RWPE2 (cell line): ENCODE results near the gene EEF1A2.

Experiments used
- ATAC-seq: fragments of 200-7000 bp; cut with Tn5 transposase; 3 replicates; pipeline ENCODE4 v1.9.1; 2021; ENCODE audit warnings: low read depth
- DNase-seq: peaks from one replicate; pipeline ENCODE4 v3.0.0-alpha.2; 2020; ENCODE audit warnings: low spot score
- H3K27ac ChIP-seq: fragments of 450-650 bp; 2 replicates; pipeline ENCODE4 v1.5.1; 2017; ENCODE audit warnings: mild to moderate bottlenecking; ENCODE audit not compliant: poor library complexity, severe bottlenecking
- H3K27me3 ChIP-seq: fragments of 250-450 bp; sonication (Bioruptor Pico); 2 replicates; pipeline ENCODE4 v1.5.1; 2021; ENCODE audit warnings: mild to moderate bottlenecking, moderate library complexity; ENCODE audit not compliant: insufficient read depth, poor library complexity, severe bottlenecking
- H3K36me3 ChIP-seq: fragments of 250-450 bp; sonication (Bioruptor Pico); 2 replicates; pipeline ENCODE4 v1.5.1; 2020; ENCODE audit warnings: low read depth, mild to moderate bottlenecking, moderate library complexity
- H3K4me1 ChIP-seq: fragments of 250-450 bp; sonication (Bioruptor Pico); 2 replicates; pipeline ENCODE4 v1.5.1; 2021; ENCODE audit warnings: mild to moderate bottlenecking, moderate library complexity; ENCODE audit not compliant: insufficient read depth, poor library complexity, severe bottlenecking
- H3K4me3 ChIP-seq: fragments of 250-450 bp; sonication (Bioruptor Pico); 2 replicates; pipeline ENCODE4 v1.5.1; 2021; ENCODE audit warnings: mild to moderate bottlenecking, moderate library complexity; ENCODE audit not compliant: severe bottlenecking
- H3K9me3 ChIP-seq: fragments of 250-450 bp; sonication (Bioruptor Pico); 2 replicates; pipeline ENCODE4 v1.5.1; 2021; ENCODE audit warnings: mild to moderate bottlenecking, moderate library complexity; ENCODE audit not compliant: severe bottlenecking
- TF ChIP-seq, protein P1 (sequence below): fragments of 450-650 bp; IDR thresholded peaks from one replicate; pipeline ENCODE4 v1.5.1; 2017; ENCODE audit warnings: mild to moderate bottlenecking, moderate library complexity; ENCODE audit not compliant: poor library complexity, severe bottlenecking

Gene EEF1A2

DNA sequence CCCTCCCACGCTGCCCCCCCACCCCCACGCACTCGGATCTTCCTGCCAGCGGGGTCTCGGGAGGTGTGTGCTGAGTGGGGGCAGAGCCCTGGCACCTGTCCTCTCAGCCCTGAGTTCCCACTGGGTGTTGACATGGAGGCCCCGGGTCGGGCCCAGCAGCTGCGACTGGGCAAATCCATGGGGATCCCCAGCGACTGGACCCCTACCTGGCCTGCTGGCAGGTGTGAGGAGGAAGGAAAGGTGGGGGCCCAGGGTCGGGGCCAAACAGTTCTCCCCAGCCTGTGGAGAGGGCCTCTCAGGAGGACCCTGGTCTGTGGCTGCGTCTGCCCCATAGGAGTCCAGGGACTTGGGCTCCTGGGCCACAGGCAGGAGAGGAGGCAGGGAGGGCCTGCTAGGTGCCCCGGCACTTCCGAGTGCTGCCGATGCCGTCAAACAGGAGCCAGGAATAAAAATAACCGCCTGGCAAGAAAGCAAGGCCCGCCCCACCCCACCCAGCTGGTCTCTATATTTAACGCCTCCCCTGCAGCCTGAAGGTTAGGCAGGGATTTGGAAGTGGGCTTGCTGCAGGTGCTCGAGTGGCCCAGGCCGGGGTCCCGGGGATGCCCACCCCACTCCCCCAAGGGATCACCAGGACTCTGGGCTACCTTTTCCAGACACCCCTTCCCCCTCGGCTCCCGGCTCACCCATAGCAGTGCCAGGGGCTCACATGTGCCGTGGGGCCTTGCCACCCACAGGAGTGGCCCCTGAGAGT is 1.4 kb upstream of the EEF1A2 start:
- Histone ChIP-seq H3K4me1 (no peaks in the 10 kb centered on the region), H3K9me3 (no peaks in the 10 kb centered on the region), H3K36me3 (no peaks in the 10 kb centered on the region), H3K4me3 (no peak overlapping the region), H3K27me3 (peaks cover 27% of the 10 kb centered on the region), H3K27ac (no peak overlapping the region)
- TF ChIP-seq, protein P1, sequence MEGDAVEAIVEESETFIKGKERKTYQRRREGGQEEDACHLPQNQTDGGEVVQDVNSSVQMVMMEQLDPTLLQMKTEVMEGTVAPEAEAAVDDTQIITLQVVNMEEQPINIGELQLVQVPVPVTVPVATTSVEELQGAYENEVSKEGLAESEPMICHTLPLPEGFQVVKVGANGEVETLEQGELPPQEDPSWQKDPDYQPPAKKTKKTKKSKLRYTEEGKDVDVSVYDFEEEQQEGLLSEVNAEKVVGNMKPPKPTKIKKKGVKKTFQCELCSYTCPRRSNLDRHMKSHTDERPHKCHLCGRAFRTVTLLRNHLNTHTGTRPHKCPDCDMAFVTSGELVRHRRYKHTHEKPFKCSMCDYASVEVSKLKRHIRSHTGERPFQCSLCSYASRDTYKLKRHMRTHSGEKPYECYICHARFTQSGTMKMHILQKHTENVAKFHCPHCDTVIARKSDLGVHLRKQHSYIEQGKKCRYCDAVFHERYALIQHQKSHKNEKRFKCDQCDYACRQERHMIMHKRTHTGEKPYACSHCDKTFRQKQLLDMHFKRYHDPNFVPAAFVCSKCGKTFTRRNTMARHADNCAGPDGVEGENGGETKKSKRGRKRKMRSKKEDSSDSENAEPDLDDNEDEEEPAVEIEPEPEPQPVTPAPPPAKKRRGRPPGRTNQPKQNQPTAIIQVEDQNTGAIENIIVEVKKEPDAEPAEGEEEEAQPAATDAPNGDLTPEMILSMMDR: no peak
- no peak for ATAC-seq
- peak; percentile 84 for DNase-seq

DNA sequence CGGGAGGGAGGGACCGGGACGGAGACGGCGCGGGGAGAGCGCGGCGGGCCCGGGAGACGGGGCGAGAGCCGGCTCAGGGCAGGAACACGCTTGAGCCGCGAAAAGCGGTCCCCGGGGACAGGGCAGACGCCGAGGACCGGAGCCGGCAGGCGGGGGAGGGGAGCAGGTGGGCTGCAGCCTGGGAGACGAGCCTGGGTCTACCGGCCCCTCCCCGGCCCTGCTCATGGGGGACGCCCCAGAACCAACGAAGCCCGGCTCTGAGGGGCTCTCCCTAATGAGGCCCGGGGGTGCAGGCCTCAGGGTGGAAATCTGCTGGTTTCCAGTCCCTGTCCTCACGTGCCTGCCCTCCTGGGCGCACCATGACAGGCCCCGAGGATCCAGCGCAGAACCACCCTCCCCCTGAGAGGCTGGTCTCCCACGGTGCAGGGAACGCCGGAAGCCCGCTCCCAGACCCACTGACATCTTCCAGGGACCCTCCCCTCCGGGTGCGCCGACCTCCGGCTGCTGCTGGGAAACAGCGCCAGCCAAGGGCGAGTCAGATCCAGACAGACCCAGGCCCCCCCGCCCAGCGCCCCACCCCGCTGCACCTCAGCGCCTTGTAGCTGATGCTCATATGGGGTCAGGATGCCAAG is 571 bp upstream of the EEF1A2 start:
- H3K27ac ChIP-seq: no peak overlapping the region

DNA sequence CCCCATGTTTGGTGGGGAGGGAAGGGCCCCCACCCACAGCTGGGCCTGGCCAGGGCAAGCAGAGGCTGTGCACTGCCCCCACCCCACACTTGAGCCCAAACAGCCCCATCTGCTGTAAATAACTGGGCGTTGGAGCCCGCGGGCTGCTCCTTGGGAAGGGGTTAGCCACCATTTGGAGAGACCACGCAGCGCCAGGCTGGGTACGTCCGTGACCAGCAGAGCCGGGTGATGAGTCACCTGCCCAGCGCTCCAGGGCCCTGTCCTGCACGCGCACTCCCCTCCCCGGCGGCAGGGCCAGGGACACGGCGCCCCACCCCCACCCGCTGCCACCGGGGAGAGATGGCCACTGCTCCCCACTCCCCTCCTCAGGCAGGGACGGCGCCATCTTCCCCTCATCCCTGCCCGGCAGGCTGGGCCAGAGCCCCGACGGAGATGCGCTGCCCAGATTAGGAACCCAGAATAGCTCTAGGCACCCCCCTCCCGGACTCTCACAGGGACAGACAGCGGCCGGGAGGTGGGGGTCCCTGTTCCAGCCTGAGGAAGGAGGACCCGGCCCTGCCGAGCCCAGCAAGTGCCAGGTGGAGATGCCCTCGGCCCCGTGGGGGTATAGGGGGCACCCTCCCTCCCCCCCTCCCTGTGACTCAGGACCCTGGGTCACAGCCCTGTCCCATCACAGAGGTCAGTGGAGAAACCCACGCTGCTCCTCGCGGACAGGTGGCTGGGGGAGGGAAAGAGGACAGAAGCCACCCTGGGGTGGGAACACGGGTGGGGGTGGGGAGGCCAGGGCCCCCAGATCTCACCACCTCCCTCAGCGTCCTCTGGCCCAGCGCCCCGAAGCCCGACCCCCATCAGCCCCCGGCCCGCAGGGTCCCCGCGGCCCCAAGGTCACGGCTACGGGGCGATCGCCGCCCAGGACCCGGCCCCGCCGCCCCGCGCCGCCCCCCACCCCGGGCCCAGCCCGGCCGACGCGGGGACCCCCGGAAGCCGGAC is 642 bp downstream of the EEF1A2 start:
- TF ChIP-seq, protein P1: no peak
- DNase-seq (no peak), ATAC-seq (peak; percentile 61)
- no peaks in the 10 kb centered on the region for H3K36me3 ChIP-seq
- no peaks in the 10 kb centered on the region for H3K9me3 ChIP-seq
- no peak overlapping the region for H3K27ac ChIP-seq
- peak overlapping the region; percentile 26 for H3K4me3 ChIP-seq
- no peaks in the 10 kb centered on the region for H3K4me1 ChIP-seq
- peaks cover 27% of the 10 kb centered on the region for H3K27me3 ChIP-seq

More for the DNA sequence above, 571 bp upstream of the EEF1A2 start:
- DNase-seq (no peak), ATAC-seq (no peak)
- Histone ChIP-seq H3K9me3 (no peaks in the 10 kb centered on the region), H3K27me3 (peaks cover 27% of the 10 kb centered on the region), H3K36me3 (no peaks in the 10 kb centered on the region), H3K4me3 (peak overlapping the region; percentile 5), H3K4me1 (no peaks in the 10 kb centered on the region)
- TF ChIP-seq, protein P1: no peak

DNA sequence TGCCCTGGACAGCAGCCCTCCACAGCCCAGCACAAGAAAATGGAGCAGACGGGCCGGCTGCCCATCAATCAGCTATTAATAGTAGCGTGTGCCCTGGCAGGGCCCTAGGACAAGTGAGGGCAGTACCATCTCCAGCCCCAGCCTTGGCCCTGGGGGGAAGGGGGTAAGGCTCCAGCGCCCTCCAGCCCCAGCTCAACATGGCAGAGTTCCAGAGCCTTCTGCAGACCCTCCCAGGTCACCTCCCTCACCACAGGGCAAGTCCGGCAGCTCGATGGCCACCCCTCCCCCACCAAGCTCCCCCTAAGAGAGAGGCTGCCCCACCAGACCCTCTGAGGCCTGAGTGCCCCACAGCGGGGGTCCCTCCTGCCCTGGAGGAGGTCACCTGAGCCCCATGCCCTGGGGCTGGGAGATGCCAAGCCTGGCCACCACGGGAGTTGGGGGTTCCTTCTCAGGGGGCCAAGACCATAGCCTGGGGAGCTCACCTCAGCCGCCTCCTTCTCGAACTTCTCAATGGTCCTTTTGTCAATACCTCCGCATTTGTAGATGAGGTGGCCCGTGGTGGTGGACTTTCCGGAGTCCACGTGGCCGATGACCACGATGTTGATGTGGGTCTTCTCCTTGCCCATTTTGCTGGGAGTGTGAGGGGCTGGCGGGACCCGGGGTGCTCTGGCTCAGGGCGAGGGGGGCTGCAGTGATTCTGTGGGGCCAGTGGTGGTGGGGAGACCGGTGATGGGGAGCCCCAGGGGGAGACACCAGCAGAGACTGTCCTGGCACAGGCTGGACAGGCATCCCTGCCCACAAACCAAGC is 1.5 kb downstream of the EEF1A2 start:
- TF ChIP-seq, protein P1: no peak

More for the DNA sequence above, 1.5 kb downstream of the EEF1A2 start:
- H3K4me1 ChIP-seq: no peaks in the 10 kb centered on the region
- ATAC-seq (no peak), DNase-seq (no peak)
- H3K36me3 ChIP-seq: no peaks in the 10 kb centered on the region
- no peak overlapping the region for H3K4me3 ChIP-seq
- H3K9me3 ChIP-seq: no peaks in the 10 kb centered on the region
- H3K27ac ChIP-seq: no peak overlapping the region
- H3K27me3 ChIP-seq: peaks cover 23% of the 10 kb centered on the region
